ENCODE measurements around the gene SHROOM2. TPM values are rescaled to one million over a fixed set of nuclear protein-coding genes. Genes with fewer than 3 reads are reported as not detected.

Gene SHROOM2
- total RNA-seq, 1 experiment from 2014 or later, result 13.9 TPM

- Histone ChIP-seq H2AK5ac (ENCODE audit: insufficient read length, low read length) (no peak overlapping the region), H4K20me1 (ENCODE audit: control insufficient read depth, insufficient read depth, insufficient read length) (no peaks in the 10 kb centered on the region), H2BK120ac (ENCODE audit: low read depth, low read length, poor library complexity, severe bottlenecking) (no peak overlapping the region), H3K79me1 (ENCODE audit: insufficient read depth, low read depth, low read length, poor library complexity, severe bottlenecking) (no peaks in the 10 kb centered on the region), H3K18ac (ENCODE audit: insufficient read length, low read depth, low read length) (no peak overlapping the region), H2BK15ac (ENCODE audit: low read depth, low read length) (no peak overlapping the region), H3K27ac (ENCODE audit: insufficient read length, low read depth, low read length) (no peak overlapping the region), H3T11ph (ENCODE audit: low read length) (no peak overlapping the region), H3K27me3 (ENCODE audit: insufficient read depth, low read length) (no peaks in the 10 kb centered on the region), H3K4ac (ENCODE audit: low read depth, low read length) (no peak overlapping the region), H3K9me3 (ENCODE audit: control insufficient read depth, low read depth, low read length) (no peaks in the 10 kb centered on the region), H3K14ac (ENCODE audit: insufficient read depth, low read length) (no peak overlapping the region), H4K5ac (ENCODE audit: insufficient read length, low read depth, low read length) (no peak overlapping the region), H4K91ac (ENCODE audit: insufficient read length, low read depth, low read length) (no peak overlapping the region), H3K79me2 (ENCODE audit: insufficient read depth, low read length) (no peaks in the 10 kb centered on the region), H2AFZ (ENCODE audit: low read length) (no peak overlapping the region), H3K9ac (ENCODE audit: extremely low read depth, insufficient read length, low read length) (no peak overlapping the region), H2BK5ac (ENCODE audit: insufficient read length, low read length) (no peak overlapping the region), H3K23me2 (ENCODE audit: insufficient read length, low read depth, low read length, poor library complexity, severe bottlenecking) (no peaks in the 10 kb centered on the region), H4K8ac (replicated peaks; ENCODE audit: insufficient read length, low read depth, low read length) (no peak overlapping the region), H2BK12ac (ENCODE audit: insufficient read length, low read depth, low read length) (no peak overlapping the region), H3K23ac (ENCODE audit: insufficient read length, low read depth, low read length) (no peak overlapping the region), H3K4me2 (ENCODE audit: insufficient read depth, insufficient read length, low read length) (no peak overlapping the region), H3K4me1 (ENCODE audit: insufficient read depth, low read length) (no peaks in the 10 kb centered on the region), H2BK20ac (ENCODE audit: low read depth, low read length, poor library complexity, severe bottlenecking) (no peak overlapping the region), H3K56ac (ENCODE audit: insufficient read length, low read depth, low read length) (no peak overlapping the region)
- TF ChIP-seq CTCF (conservative IDR thresholded peaks at IDR 0.05), result no peak
- no peak overlapping the region for H3K4me3 Mint-ChIP-seq
- no peak for DNase-seq
- peaks cover 10 to 53% of the 10 kb centered on the region in 2 experiments for H3K9me3 Mint-ChIP-seq
- no peak overlapping the region; a peak in 2 of 7 replicates for H3K27ac Mint-ChIP-seq
- H3K27me3 Mint-ChIP-seq (ENCODE audit: low read depth), result no peaks in the 10 kb centered on the region
- WGBS (ENCODE audit: extremely low coverage, insufficient read length, low lambda C conversion rate), result no CpG with 5 or more reads among the region's 14 CpGs
- H3K36me3 Mint-ChIP-seq (ENCODE audit: insufficient read depth in 1 of 3, low read depth in 3 of 3), result peaks cover 50 to 63% (median 58%) of the 10 kb centered on the region in 3 experiments; a peak in 6 of 7 replicates
- no peaks in the 10 kb centered on the region for H3K4me1 Mint-ChIP-seq
These were observed 154.2 kb downstream of the SHROOM2 start for GRCh38 chrX:9940421-9940820.
